ENCODE measurements around the gene BEND6.
"Not testable (repeated sequence)": the region's sequence is repeated elsewhere in the genome, so short reads cannot be mapped to it uniquely, and the experiment has no call there.

DNA sequence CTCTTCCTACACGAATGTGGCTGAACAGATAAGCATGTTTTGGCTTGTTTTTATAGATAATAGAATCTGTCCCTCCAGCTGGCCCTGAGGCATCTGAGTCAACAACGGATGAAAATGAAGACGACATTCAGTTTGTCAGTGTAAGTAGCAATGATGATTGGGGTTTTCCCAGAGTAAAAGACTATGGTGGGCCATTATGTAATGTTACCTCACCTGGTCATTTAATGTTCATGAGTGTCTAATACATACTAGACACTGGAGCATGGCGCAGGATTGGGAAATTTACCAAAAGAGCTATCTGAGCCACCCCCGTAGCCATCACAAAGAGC lies 92.3 kb downstream of the BEND6 start:
- TF ChIP-seq CTCF (IDR thresholded peaks at IDR 0.05; ENCODE audit: extremely low read depth in 1 of 2, insufficient read depth in 1 of 2, low read depth in 1 of 2, low read length in 2 of 2); POLR2A (IDR thresholded peaks at IDR 0.05; ENCODE audit: low read depth, low read length); JUN (IDR thresholded peaks at IDR 0.05; ENCODE audit: borderline replicate concordance, insufficient read depth, insufficient read length, low read depth); EZH2 (IDR thresholded peaks at IDR 0.05; ENCODE audit: borderline replicate concordance, low read depth, low read length, severe bottlenecking); POLR2AphosphoS5 (IDR thresholded peaks at IDR 0.05; ENCODE audit: insufficient read depth, low read depth, low read length); MYC (IDR thresholded peaks at IDR 0.05; ENCODE audit: low read depth, low read length); FOS (IDR thresholded peaks at IDR 0.05; ENCODE audit: borderline replicate concordance, insufficient read depth, low read length); GATA2 (IDR thresholded peaks at IDR 0.05; ENCODE audit: insufficient read depth, insufficient read length, low read depth, low read length): not testable (repeated sequence)
- TF ChIP-seq, protein P1, sequence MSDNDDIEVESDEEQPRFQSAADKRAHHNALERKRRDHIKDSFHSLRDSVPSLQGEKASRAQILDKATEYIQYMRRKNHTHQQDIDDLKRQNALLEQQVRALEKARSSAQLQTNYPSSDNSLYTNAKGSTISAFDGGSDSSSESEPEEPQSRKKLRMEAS (IDR thresholded peaks at IDR 0.05; ENCODE audit: insufficient read depth, insufficient read length): not testable (repeated sequence)

Data from endothelial cell of umbilical vein (primary cell).